ENCODE measurements around the gene ARSG.

The ARSG gene

DNA sequence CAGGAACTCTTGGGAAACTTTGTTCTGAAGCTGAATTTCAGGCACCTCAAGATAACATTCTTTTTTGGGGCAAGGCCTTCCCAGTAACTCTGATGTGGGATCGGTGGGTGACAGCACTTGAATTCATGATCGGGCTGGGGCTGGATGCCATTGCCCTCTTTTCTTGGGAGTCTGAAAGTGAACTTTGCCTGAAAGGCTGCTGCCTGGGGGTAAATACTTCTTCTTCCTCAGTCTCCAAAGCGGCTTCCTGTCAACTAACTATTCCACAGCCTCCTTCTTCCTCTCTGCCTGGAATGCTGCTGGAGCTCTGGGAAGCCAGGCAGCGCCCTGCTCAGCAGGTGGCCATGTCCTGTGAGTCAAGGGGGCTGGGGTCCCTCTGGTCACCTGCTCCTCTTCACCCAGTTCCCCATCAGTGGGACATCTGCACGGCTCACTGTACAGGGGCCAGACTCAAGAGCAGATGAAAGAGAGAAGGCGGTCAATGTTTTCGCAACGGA is 86.5 kb downstream of the ARSG start:
- no peak overlapping the region for H3K4me3 ChIP-seq (ENCODE audit: low read depth, low read length)
- no peak for DNase-seq (ENCODE audit: low read depth)
- TF ChIP-seq, protein P1, sequence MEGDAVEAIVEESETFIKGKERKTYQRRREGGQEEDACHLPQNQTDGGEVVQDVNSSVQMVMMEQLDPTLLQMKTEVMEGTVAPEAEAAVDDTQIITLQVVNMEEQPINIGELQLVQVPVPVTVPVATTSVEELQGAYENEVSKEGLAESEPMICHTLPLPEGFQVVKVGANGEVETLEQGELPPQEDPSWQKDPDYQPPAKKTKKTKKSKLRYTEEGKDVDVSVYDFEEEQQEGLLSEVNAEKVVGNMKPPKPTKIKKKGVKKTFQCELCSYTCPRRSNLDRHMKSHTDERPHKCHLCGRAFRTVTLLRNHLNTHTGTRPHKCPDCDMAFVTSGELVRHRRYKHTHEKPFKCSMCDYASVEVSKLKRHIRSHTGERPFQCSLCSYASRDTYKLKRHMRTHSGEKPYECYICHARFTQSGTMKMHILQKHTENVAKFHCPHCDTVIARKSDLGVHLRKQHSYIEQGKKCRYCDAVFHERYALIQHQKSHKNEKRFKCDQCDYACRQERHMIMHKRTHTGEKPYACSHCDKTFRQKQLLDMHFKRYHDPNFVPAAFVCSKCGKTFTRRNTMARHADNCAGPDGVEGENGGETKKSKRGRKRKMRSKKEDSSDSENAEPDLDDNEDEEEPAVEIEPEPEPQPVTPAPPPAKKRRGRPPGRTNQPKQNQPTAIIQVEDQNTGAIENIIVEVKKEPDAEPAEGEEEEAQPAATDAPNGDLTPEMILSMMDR (IDR thresholded peaks at IDR 0.05; ENCODE audit: insufficient read depth, low read depth, low read length, missing control alignments): no peak

GRCh38 chr17:68378268-68379176 is 87.2 kb downstream of the ARSG start:
- TF ChIP-seq, protein P1 (IDR thresholded peaks at IDR 0.05; ENCODE audit: insufficient read depth, low read depth, low read length, missing control alignments): no peak
- DNase-seq (ENCODE audit: low read depth): no peak
- H3K4me3 ChIP-seq (ENCODE audit: low read depth, low read length): no peak overlapping the region

GRCh38 chr17:68379177-68379510 is 87.8 kb downstream of the ARSG start:
- TF ChIP-seq, protein P1 (IDR thresholded peaks at IDR 0.05; ENCODE audit: insufficient read depth, low read depth, low read length, missing control alignments): no peak
- DNase-seq (ENCODE audit: low read depth): no peak
- no peak overlapping the region for H3K4me3 ChIP-seq (ENCODE audit: low read depth, low read length)

GRCh38 chr17:68379692-68380677 is 88.7 kb downstream of the ARSG start:
- no peak for DNase-seq (ENCODE audit: low read depth)
- no peak overlapping the region for H3K4me3 ChIP-seq (ENCODE audit: low read depth, low read length)
- TF ChIP-seq, protein P1 (IDR thresholded peaks at IDR 0.05; ENCODE audit: insufficient read depth, low read depth, low read length, missing control alignments): no peak

GRCh38 chr17:68381076-68381900 is 90.0 kb downstream of the ARSG start:
- TF ChIP-seq, protein P1 (IDR thresholded peaks at IDR 0.05; ENCODE audit: insufficient read depth, low read depth, low read length, missing control alignments): no peak
- no peak overlapping the region for H3K4me3 ChIP-seq (ENCODE audit: low read depth, low read length)
- peak; percentile 27 for DNase-seq (ENCODE audit: low read depth)

DNA sequence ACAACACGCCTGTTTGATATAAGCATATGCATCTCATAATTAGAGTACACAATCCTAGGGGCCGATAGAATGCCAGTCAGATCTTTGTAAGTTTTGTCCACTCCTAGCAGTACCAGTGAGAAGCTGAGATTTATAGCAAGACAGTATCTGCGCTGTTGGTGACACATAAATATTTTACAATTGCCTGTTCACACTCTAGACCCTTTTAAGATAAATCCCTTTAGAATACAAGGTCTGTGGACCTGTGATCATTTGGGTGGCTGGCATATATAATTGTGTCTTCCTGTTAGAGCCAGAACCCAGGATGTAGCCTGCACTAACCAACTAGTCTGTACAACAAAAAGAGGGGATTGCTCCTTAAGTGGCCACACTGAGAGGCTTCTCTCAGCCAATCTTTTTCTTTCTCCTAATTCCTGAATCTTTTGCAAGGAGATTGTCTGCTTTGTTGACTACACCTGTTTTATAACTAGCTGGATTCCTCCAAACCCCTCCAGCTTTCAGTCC is 91.3 kb downstream of the ARSG start:
- TF ChIP-seq, protein P1 (IDR thresholded peaks at IDR 0.05; ENCODE audit: insufficient read depth, low read depth, low read length, missing control alignments): no peak
- no peak for DNase-seq (ENCODE audit: low read depth)
- H3K4me3 ChIP-seq (ENCODE audit: low read depth, low read length): no peak overlapping the region
